Bronchial epithelial cell (primary cell): ENCODE data around the gene RAPGEF4. TPM values are rescaled to one million over a fixed set of nuclear protein-coding genes. Genes with fewer than 3 reads are reported as not detected.
"Not testable (repeated sequence)": the region's sequence is repeated elsewhere in the genome, so short reads cannot be mapped to it uniquely, and the experiment has no call there.

Source experiments
- DNase-seq: peaks from one replicate; pipeline ENCODE4 v3.0.0-alpha.2; 2010; ENCODE audit warnings: low read depth
- FAIRE-seq: peaks from 2 replicates; lab custom pipeline; 2011; peaks lifted over from hg19 to GRCh38; lab: Jason Lieb, UNC
- H3K27me3 ChIP-seq: 2 replicates; pipeline ENCODE4 v1.5.1; 2011; ENCODE audit warnings: low read length; ENCODE audit not compliant: control insufficient read depth, insufficient read depth
- H3K36me3 ChIP-seq: 2 replicates; pipeline ENCODE4 v1.5.1; 2011; ENCODE audit warnings: low read length; ENCODE audit not compliant: control insufficient read depth, insufficient read depth
- H3K4me3 ChIP-seq: 2 replicates; pipeline ENCODE4 v1.5.1; 2011; ENCODE audit warnings: mild to moderate bottlenecking, low read depth, low read length, control low read depth
- total RNA-seq: library from RNA; depleted of rRNA; stranded (reverse); fragments of >200 nt; gene quantifications from 2 replicates; pipeline ENCODE4 v1.2.1, GENCODE V29; 2014
- TF ChIP-seq, protein P1 (sequence below): IDR thresholded peaks from 2 replicates; pipeline ENCODE4 v1.5.1; 2011; ENCODE audit warnings: mild to moderate bottlenecking, moderate library complexity, low read length, control low read depth, inconsistent platforms; ENCODE audit not compliant: insufficient read depth, severe bottlenecking

RAPGEF4 gene
- total RNA-seq, 1 donor from 2014 or later: 0.26 TPM

DNA sequence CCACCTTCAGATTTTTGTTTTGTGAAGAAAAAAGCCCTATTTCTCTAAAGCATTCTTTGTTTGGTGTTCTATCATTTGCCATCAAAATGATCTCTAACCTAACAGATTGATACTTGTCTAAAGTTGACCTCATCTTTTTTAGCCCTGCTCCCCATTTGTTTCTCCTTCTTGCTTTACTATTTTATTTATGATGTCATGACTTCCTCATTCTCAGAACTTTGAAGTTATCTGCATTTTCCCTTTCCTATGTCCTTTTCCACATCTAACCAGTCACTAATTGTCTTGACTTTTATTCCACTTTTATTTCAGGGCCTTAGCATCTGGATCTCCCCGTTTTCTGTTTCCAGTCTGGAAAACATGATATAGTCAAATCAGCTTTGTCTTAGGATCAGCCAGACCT, 8.3 kb downstream of the RAPGEF4 start:
- H3K36me3 ChIP-seq: no peaks in the 10 kb centered on the region
- FAIRE-seq: no peak

DNA sequence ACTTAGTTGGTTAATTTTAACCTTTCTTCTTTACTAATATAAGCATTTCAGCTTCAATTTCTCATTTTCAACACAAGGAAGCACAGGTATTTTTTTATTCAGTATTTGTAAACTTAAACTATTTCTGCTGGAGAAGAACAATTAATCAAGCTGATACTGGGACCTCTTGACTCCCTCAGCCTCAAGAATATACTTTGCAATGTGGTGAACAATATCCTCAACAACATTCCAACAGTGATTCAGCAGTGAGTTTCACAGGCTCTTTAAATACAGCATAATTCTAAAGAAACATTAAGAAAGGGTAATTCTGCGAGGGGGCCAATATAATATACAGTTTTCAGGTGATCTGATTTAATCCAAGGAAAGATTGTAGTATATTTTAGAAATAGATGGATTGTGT, 10.0 kb downstream of the RAPGEF4 start:
- no peak for FAIRE-seq
- no peaks in the 10 kb centered on the region for H3K27me3 ChIP-seq
- TF ChIP-seq, protein P1, sequence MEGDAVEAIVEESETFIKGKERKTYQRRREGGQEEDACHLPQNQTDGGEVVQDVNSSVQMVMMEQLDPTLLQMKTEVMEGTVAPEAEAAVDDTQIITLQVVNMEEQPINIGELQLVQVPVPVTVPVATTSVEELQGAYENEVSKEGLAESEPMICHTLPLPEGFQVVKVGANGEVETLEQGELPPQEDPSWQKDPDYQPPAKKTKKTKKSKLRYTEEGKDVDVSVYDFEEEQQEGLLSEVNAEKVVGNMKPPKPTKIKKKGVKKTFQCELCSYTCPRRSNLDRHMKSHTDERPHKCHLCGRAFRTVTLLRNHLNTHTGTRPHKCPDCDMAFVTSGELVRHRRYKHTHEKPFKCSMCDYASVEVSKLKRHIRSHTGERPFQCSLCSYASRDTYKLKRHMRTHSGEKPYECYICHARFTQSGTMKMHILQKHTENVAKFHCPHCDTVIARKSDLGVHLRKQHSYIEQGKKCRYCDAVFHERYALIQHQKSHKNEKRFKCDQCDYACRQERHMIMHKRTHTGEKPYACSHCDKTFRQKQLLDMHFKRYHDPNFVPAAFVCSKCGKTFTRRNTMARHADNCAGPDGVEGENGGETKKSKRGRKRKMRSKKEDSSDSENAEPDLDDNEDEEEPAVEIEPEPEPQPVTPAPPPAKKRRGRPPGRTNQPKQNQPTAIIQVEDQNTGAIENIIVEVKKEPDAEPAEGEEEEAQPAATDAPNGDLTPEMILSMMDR: no peak
- H3K36me3 ChIP-seq: no peaks in the 10 kb centered on the region
- H3K4me3 ChIP-seq: no peak overlapping the region
- DNase-seq: peak; percentile 28

More for the DNA sequence above, 8.3 kb downstream of the RAPGEF4 start:
- Histone ChIP-seq H3K4me3 (no peak overlapping the region), H3K27me3 (no peaks in the 10 kb centered on the region)
- TF ChIP-seq, protein P1: no peak
- no peak for DNase-seq

DNA sequence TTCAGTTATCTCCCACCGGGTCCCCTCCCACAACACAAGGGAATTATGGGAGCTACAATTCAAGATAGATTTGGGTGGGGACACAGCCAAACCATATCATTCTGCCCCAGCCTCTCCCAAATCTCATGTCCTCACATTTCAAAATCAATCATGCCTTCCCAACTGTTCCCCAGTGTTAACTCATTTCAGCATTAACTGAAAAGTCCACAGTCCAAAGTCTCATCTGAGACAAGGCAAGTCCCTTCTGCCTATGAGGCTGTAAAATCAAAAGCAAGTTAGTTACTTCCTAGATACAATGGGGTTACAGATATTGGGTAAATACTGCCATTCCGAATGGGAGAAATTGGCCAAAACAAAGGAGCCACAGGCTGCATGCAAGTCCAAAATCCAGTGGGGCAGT, 12.9 kb downstream of the RAPGEF4 start:
- FAIRE-seq, H3K36me3 ChIP-seq, DNase-seq, H3K27me3 ChIP-seq, H3K4me3 ChIP-seq: not testable (repeated sequence)

DNA sequence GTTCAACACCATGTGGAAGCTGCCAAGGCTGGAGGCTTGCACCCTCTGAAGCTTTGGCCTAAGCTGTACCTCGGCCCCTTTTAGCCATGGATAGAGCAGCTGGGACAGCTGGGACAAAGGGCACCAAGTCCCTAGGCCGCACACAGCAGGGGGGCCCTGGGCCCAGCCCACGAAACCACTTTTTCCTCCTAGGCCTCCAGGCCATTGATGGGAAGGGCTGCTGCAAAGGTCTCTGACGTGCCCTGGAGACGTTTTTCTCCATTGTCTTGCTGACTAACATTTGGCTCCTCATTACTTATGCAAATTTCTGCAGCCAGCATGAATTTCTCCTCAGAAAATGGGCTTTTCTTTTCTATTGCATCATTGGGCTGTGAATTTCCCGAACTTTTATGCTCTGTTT, 13.7 kb downstream of the RAPGEF4 start:
- FAIRE-seq (no peak), DNase-seq (no peak)
- Histone ChIP-seq H3K4me3 (no peak overlapping the region), H3K27me3 (no peaks in the 10 kb centered on the region), H3K36me3 (no peaks in the 10 kb centered on the region)
- TF ChIP-seq, protein P1: no peak

DNA sequence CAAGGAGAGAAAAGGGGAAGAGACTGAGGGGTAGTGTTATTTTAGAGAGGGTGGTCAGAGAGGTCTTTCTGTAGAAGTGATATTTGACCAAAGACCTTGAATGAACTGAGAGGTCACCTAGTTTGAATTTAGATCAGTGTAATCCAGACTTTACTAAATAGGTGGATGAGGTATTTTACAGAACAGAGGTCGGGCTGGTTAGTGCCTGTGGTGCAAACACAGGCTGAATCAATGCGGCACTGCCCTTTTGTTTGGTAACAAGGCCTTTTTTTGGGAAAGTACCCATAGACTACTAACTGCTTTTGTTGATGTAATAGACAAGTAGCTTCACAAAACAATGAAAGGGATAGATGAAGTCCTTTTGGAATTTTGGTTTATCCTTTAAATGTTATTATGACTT, 15.9 kb downstream of the RAPGEF4 start:
- FAIRE-seq (no peak), DNase-seq (no peak)
- H3K4me3 ChIP-seq: no peak overlapping the region
- TF ChIP-seq, protein P1: no peak
- H3K36me3 ChIP-seq: no peaks in the 10 kb centered on the region
- no peaks in the 10 kb centered on the region for H3K27me3 ChIP-seq

DNA sequence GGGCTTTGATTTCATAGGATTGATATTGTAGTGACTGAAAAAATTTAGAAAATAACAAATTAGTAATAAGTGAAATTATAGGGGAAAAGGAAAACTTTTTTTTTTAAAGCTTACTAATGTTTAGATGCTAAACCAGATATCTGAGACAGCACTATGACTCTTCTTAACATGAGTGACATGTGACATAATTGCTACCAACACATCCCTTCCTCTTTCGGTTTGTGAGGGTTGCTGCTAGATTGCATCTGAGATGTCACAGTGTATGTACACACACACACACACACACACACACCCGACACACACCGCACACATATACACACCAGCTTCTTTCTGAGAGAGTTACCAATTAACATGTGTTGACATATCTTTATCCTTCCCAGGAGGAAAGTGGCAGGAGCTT, 18.0 kb downstream of the RAPGEF4 start:
- H3K27me3 ChIP-seq: no peaks in the 10 kb centered on the region
- FAIRE-seq: no peak
- TF ChIP-seq, protein P1: no peak

More for the DNA sequence above, 18.0 kb downstream of the RAPGEF4 start:
- no peaks in the 10 kb centered on the region for H3K36me3 ChIP-seq
- no peak for DNase-seq
- H3K4me3 ChIP-seq: no peak overlapping the region
